ENCODE measurements around the gene DBI. TPM values are rescaled to one million over a fixed set of nuclear protein-coding genes. Genes with fewer than 3 reads are reported as not detected.

The DBI gene
- polyA plus RNA-seq (2012; ENCODE audit: insufficient read depth, insufficient read length, low read depth) = 46.8 TPM

DNA sequence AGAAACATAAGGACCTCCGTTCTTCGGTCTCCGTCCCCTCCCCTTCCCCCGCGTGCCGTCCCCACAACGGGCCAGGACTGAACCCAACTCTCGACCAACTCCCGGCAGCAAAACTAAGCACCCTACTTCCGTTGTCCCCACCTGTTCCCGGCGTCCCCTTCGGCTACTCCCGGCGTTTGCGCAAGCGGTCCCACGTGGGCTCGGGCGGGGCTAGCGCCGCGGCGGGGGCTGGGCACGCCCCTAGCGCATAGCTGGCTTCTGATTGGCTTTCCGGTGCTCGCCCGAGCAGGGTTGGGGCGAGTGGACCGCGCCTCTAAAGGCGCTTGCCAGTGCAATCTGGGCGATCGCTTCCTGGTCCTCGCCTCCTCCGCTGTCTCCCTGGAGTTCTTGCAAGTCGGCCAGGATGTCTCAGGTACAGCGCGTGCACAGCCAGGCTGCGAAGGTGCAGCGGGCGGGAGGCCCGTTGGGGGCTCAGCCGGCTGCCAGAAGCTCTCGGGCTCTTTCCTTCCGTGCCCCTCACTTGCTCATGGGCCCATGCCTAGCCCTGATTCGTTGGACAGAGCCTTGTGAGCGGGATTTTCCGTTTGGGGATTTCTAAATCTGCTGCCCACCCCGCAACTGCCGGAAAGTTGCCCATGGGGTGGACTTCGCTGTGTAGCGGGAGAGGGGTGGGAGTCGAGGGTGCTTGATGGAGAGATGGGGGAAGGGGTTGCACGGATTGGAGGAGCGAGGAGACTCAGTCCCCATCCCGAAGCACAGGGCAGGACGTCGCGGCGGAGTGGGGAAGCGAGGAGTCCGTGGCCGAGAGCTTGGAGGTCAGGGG is at the start of gene DBI, which contains the start of gene C2orf76:
DBI (plus strand) TSS at position 329 of the 823 bp plus-strand sequence; CDS start at position 404, 75 bp downstream.
C2orf76 (minus strand) TSS at position 186 of the 823 bp plus-strand sequence. CDS start 26,875 bp downstream, outside the sequence.
- H3K9me3 ChIP-seq = no peaks in the 10 kb centered on the region
- H3K27me3 ChIP-seq = no peaks in the 10 kb centered on the region
- H3K36me3 ChIP-seq = no peaks in the 10 kb centered on the region; the same call in 1 of the 2 replicates
- H3K4me1 ChIP-seq = no peaks in the 10 kb centered on the region
- no peak for TF ChIP-seq CTCF (IDR thresholded peaks at IDR 0.05; ENCODE audit: low read depth, low read length)
- H3K4me3 ChIP-seq (ENCODE audit: low read depth, low read length) = peak within 1 kb of the TSS; percentile 81
- DNase-seq = peak; percentile 86

DNA sequence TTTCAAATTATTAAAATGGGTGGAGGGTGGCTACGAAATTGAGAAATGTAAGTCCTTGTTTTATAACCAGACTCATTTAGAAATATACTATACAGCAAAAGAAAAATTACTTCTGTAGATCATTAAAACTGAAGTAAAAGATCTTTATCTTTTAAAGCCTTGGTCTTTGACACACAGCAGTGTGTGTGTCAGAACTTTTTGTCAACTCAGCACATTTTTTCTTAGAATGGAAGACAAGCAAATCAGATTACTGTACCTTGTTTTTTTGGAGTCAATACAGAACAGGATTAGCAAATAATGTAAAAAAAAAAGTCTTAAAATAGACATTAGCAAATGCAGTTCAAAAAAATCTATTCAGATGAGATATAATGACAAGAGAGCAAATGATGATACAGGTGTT is 49.2 kb upstream of the DBI start:
- no peaks in the 10 kb centered on the region for H3K36me3 ChIP-seq
- DNase-seq = no peak
- no peaks in the 10 kb centered on the region for H3K4me1 ChIP-seq
- TF ChIP-seq CTCF (IDR thresholded peaks at IDR 0.05; ENCODE audit: low read depth, low read length) = no peak
- H3K27me3 ChIP-seq = no peaks in the 10 kb centered on the region
- no peak overlapping the region for H3K4me3 ChIP-seq (ENCODE audit: low read depth, low read length)
- no peaks in the 10 kb centered on the region for H3K9me3 ChIP-seq

GRCh38 chr2:119319593-119319992 is 47.2 kb upstream of the DBI start:
- no peak for DNase-seq
- Histone ChIP-seq H3K27me3 (no peaks in the 10 kb centered on the region), H3K9me3 (no peaks in the 10 kb centered on the region), H3K4me1 (no peaks in the 10 kb centered on the region), H3K4me3 (ENCODE audit: low read depth, low read length) (no peak overlapping the region), H3K36me3 (no peaks in the 10 kb centered on the region)
- TF ChIP-seq CTCF (IDR thresholded peaks at IDR 0.05; ENCODE audit: low read depth, low read length) = no peak

DNA sequence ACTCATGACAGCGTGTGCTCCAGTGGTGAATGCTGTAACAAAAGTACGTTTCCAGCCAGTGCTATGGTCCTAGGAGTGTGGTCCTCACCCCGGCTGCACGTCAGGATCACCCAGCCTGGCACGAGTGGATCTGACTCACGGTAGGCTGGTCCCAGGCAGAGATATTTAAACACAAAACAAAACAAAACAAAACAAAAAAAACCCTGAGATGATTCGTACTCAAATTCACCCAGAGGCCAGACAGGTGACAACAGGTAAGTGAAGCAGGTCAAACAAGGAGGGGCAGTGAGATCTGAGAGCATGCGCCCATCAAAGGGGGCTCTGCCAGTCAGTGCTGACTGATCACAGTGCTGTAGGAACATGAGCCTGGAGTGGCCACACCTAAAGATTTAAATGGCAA is 43.3 kb upstream of the DBI start:
- Histone ChIP-seq H3K9me3 (no peaks in the 10 kb centered on the region), H3K36me3 (no peaks in the 10 kb centered on the region), H3K4me1 (no peaks in the 10 kb centered on the region), H3K4me3 (ENCODE audit: low read depth, low read length) (no peak overlapping the region), H3K27me3 (no peaks in the 10 kb centered on the region)
- TF ChIP-seq CTCF (IDR thresholded peaks at IDR 0.05; ENCODE audit: low read depth, low read length) = no peak
- DNase-seq = no peak

- DNase-seq = no peak
- no peak for TF ChIP-seq CTCF (IDR thresholded peaks at IDR 0.05; ENCODE audit: low read depth, low read length)
- Histone ChIP-seq H3K9me3 (no peaks in the 10 kb centered on the region), H3K27me3 (no peaks in the 10 kb centered on the region), H3K36me3 (no peaks in the 10 kb centered on the region), H3K4me3 (ENCODE audit: low read depth, low read length) (no peak overlapping the region), H3K4me1 (no peaks in the 10 kb centered on the region)
These were observed 42.0 kb upstream of the DBI start for GRCh38 chr2:119324685-119325270.

DNA sequence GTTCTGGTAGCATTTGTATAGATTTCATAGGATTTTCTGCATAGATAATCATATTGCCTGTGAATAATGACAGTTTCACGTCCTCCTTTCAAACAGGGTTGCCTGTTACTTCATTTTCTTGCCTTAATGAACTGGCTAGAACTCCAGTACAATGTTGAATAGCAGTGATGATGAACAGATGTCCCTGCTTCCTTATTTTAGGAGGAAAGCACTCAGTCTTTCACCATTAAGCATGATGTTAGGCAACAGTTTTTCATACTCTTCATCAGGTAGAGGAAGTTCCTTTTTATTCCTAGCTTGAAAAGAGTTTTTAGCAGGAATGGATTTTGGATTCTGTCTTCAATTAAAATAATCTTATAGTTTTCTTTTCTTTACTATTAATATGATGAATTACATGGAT is 39.8 kb upstream of the DBI start:
- H3K9me3 ChIP-seq = no peaks in the 10 kb centered on the region
- no peaks in the 10 kb centered on the region for H3K27me3 ChIP-seq
- H3K4me3 ChIP-seq (ENCODE audit: low read depth, low read length) = no peak overlapping the region
- H3K4me1 ChIP-seq = no peaks in the 10 kb centered on the region
- no peak for DNase-seq
- no peaks in the 10 kb centered on the region for H3K36me3 ChIP-seq
- TF ChIP-seq CTCF (IDR thresholded peaks at IDR 0.05; ENCODE audit: low read depth, low read length) = no peak
